HFFc6 (cell line): Measurements from ENCODE around the gene SLC2A10. TPM values are rescaled to one million over a fixed set of nuclear protein-coding genes. Genes with fewer than 3 reads are reported as not detected.

Source experiments
- DNase-seq: peaks from one replicate; pipeline ENCODE4 v3.0.0-alpha.2; 2018
- H3K27ac Mint-ChIP-seq: 2 replicates; pipeline ENCODE4 v1.8.0; 2020; ENCODE audit warnings: mild to moderate bottlenecking, mixed read lengths
- H3K27me3 Mint-ChIP-seq: 2 replicates; pipeline ENCODE4 v1.8.0; 2021; ENCODE audit warnings: mild to moderate bottlenecking, moderate library complexity, mixed read lengths; ENCODE audit not compliant: insufficient read depth
- H3K36me3 Mint-ChIP-seq: 2 replicates; pipeline ENCODE4 v1.8.0; 2021; ENCODE audit warnings: low read depth, mixed read lengths
- H3K4me1 Mint-ChIP-seq: 2 replicates; pipeline ENCODE4 v1.8.0; 2020; ENCODE audit warnings: low read depth, mixed read lengths
- H3K4me3 Mint-ChIP-seq: 2 replicates; pipeline ENCODE4 v1.8.0; 2020; ENCODE audit warnings: mild to moderate bottlenecking, moderate library complexity, mixed read lengths
- H3K9me3 Mint-ChIP-seq: 2 replicates; pipeline ENCODE4 v1.8.0; 2020; ENCODE audit warnings: mild to moderate bottlenecking, mixed read lengths
- CTCF ChIP-seq: fragments of 200-600 bp; sonication (generic); IDR thresholded peaks from 2 replicates; pipeline ENCODE4 v1.5.0; 2021; ENCODE audit warnings: antibody characterized with exemption, mild to moderate bottlenecking
- total RNA-seq, 6 experiments: library from RNA; stranded (reverse); fragmentation: NEBNext Ultra II Directional; extraction: Animal tissue kit (Norgen Biotek cat#: 25700); gene quantifications; 2 replicates in 1 of 6; 3 replicates in 5 of 6; pipeline ENCODE4 v1.2.3, GENCODE V29; 2021

The SLC2A10 gene
- total RNA-seq, 6 experiments from 2014 or later, result 27.0 to 36.4 (median 30.5) TPM

- Mint-ChIP-seq H3K4me3 (no peak overlapping the region), H3K36me3 (peaks cover 43% of the 10 kb centered on the region)
These were observed 22.3 kb downstream of the SLC2A10 start for GRCh38 chr20:46731770-46732169.

GRCh38 chr20:46735436-46735835 lies 26.0 kb downstream of the SLC2A10 start:
- DNase-seq, result no peak
- H3K4me1 Mint-ChIP-seq, result peaks cover 20% of the 10 kb centered on the region
- no peak for TF ChIP-seq CTCF
- H3K27ac Mint-ChIP-seq, result no peak overlapping the region
- peaks cover 5% of the 10 kb centered on the region for H3K27me3 Mint-ChIP-seq
- H3K4me3 Mint-ChIP-seq, result no peak overlapping the region
- peaks cover 29% of the 10 kb centered on the region for H3K36me3 Mint-ChIP-seq
- 0 out of 2 replicates have a peak, but pooled peaks cover 3% of the 10 kb centered on the region for H3K9me3 Mint-ChIP-seq

More at GRCh38 chr20:46731770-46732169, 22.3 kb downstream of the SLC2A10 start:
- H3K27me3 Mint-ChIP-seq, result no peaks in the 10 kb centered on the region; the same call in 1 of the 2 replicates
- TF ChIP-seq CTCF, result no peak
- H3K27ac Mint-ChIP-seq, result no peak overlapping the region
- peaks cover 8% of the 10 kb centered on the region for H3K4me1 Mint-ChIP-seq
- no peaks in the 10 kb centered on the region for H3K9me3 Mint-ChIP-seq
- no peak for DNase-seq

- Mint-ChIP-seq H3K4me3 (no peak overlapping the region), H3K36me3 (peaks cover 4% of the 10 kb centered on the region; the same call in 1 of the 2 replicates), H3K27me3 (peaks cover 14% of the 10 kb centered on the region), H3K27ac (no peak overlapping the region), H3K9me3 (0 out of 2 replicates have a peak, but pooled peaks cover 4% of the 10 kb centered on the region), H3K4me1 (peaks cover 19% of the 10 kb centered on the region)
- DNase-seq, result peak; percentile 17
- TF ChIP-seq CTCF, result no peak
These were observed 30.2 kb downstream of the SLC2A10 start for GRCh38 chr20:46739431-46740213.

GRCh38 chr20:46740214-46740609 lies 30.8 kb downstream of the SLC2A10 start:
- Mint-ChIP-seq H3K27me3 (peaks cover 14% of the 10 kb centered on the region), H3K4me1 (peaks cover 19% of the 10 kb centered on the region), H3K36me3 (no peaks in the 10 kb centered on the region), H3K9me3 (0 out of 2 replicates have a peak, but pooled peaks cover 4% of the 10 kb centered on the region), H3K4me3 (no peak overlapping the region), H3K27ac (no peak overlapping the region)
- no peak for DNase-seq
- no peak for TF ChIP-seq CTCF

GRCh38 chr20:46741924-46742668 lies 32.6 kb downstream of the SLC2A10 start:
- peaks cover 14% of the 10 kb centered on the region for H3K27me3 Mint-ChIP-seq
- TF ChIP-seq CTCF, result no peak
- peaks cover 27% of the 10 kb centered on the region for H3K4me1 Mint-ChIP-seq

More at GRCh38 chr20:46741924-46742668, 32.6 kb downstream of the SLC2A10 start:
- no peaks in the 10 kb centered on the region for H3K36me3 Mint-ChIP-seq
- no peak overlapping the region for H3K4me3 Mint-ChIP-seq
- DNase-seq, result no peak
- H3K9me3 Mint-ChIP-seq, result 0 out of 2 replicates have a peak, but pooled peaks cover 4% of the 10 kb centered on the region
- no peak overlapping the region for H3K27ac Mint-ChIP-seq
